GM19438 (cell line): ENCODE results near the gene MORN3.

ENCODE experiments used
- ATAC-seq: cut with Tn5 transposase; IDR thresholded peaks from one replicate; pipeline ENCODE4 v1.9.1; 2021; ENCODE audit warnings: low read depth; ENCODE audit not compliant: unreplicated experiment

MORN3 gene

GRCh38 chr12:121610239-121611149 lies 59.0 kb downstream of the MORN3 start:
- ATAC-seq: no peak

- ATAC-seq: no peak
Observed at GRCh38 chr12:121608301-121608700, 61.2 kb downstream of the MORN3 start.

- ATAC-seq: no peak
Observed at GRCh38 chr12:121603581-121603980, 65.9 kb downstream of the MORN3 start.

- ATAC-seq: no peak
Observed at GRCh38 chr12:121602766-121603165, 66.7 kb downstream of the MORN3 start.

GRCh38 chr12:121600702-121601336 lies 68.6 kb downstream of the MORN3 start:
- no peak for ATAC-seq
